ENCODE results near the gene ITGB2.

DNA sequence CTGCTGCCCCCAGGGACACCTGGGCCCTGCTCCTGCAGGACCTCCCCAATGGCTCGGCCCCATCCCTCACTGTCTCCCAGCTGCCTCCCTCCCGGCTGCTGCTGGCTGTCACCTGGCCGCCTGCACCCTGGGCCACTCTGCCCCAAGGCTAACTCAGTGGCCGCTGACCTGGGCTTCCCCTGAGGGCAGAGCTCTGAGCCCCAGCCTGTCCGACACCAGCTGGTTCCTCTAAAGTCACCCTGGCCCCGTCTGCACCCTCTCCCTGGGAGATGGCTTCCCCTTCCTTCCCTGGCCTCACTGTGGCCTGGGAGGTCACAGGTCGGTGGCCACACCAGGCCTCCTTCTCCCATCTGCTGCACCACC, 15.0 kb downstream of the ITGB2 start:
- TF ChIP-seq, protein P1, sequence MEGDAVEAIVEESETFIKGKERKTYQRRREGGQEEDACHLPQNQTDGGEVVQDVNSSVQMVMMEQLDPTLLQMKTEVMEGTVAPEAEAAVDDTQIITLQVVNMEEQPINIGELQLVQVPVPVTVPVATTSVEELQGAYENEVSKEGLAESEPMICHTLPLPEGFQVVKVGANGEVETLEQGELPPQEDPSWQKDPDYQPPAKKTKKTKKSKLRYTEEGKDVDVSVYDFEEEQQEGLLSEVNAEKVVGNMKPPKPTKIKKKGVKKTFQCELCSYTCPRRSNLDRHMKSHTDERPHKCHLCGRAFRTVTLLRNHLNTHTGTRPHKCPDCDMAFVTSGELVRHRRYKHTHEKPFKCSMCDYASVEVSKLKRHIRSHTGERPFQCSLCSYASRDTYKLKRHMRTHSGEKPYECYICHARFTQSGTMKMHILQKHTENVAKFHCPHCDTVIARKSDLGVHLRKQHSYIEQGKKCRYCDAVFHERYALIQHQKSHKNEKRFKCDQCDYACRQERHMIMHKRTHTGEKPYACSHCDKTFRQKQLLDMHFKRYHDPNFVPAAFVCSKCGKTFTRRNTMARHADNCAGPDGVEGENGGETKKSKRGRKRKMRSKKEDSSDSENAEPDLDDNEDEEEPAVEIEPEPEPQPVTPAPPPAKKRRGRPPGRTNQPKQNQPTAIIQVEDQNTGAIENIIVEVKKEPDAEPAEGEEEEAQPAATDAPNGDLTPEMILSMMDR (IDR thresholded peaks at IDR 0.05): no peak
- TF ChIP-seq TCF7 (CRISPR knock-in tag; IDR thresholded peaks at IDR 0.05; ENCODE audit: low read depth) (no peak), JUN (CRISPR knock-in tag; IDR thresholded peaks at IDR 0.05) (no peak), FOXJ3 (CRISPR knock-in tag; IDR thresholded peaks at IDR 0.05; ENCODE audit: borderline replicate concordance) (no peak), ZNF423 (CRISPR knock-in tag; IDR thresholded peaks at IDR 0.05) (no peak), ZNF416 (CRISPR knock-in tag; IDR thresholded peaks at IDR 0.05) (no peak), ZNF396 (CRISPR knock-in tag; IDR thresholded peaks at IDR 0.05; ENCODE audit: borderline replicate concordance) (no peak), CREM (CRISPR knock-in tag; IDR thresholded peaks at IDR 0.05) (no peak)
- TF ChIP-seq, protein P2, sequence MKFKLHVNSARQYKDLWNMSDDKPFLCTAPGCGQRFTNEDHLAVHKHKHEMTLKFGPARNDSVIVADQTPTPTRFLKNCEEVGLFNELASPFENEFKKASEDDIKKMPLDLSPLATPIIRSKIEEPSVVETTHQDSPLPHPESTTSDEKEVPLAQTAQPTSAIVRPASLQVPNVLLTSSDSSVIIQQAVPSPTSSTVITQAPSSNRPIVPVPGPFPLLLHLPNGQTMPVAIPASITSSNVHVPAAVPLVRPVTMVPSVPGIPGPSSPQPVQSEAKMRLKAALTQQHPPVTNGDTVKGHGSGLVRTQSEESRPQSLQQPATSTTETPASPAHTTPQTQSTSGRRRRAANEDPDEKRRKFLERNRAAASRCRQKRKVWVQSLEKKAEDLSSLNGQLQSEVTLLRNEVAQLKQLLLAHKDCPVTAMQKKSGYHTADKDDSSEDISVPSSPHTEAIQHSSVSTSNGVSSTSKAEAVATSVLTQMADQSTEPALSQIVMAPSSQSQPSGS (CRISPR knock-in tag; IDR thresholded peaks at IDR 0.05; ENCODE audit: borderline replicate concordance, low read depth): no peak
- TF ChIP-seq, protein P3, sequence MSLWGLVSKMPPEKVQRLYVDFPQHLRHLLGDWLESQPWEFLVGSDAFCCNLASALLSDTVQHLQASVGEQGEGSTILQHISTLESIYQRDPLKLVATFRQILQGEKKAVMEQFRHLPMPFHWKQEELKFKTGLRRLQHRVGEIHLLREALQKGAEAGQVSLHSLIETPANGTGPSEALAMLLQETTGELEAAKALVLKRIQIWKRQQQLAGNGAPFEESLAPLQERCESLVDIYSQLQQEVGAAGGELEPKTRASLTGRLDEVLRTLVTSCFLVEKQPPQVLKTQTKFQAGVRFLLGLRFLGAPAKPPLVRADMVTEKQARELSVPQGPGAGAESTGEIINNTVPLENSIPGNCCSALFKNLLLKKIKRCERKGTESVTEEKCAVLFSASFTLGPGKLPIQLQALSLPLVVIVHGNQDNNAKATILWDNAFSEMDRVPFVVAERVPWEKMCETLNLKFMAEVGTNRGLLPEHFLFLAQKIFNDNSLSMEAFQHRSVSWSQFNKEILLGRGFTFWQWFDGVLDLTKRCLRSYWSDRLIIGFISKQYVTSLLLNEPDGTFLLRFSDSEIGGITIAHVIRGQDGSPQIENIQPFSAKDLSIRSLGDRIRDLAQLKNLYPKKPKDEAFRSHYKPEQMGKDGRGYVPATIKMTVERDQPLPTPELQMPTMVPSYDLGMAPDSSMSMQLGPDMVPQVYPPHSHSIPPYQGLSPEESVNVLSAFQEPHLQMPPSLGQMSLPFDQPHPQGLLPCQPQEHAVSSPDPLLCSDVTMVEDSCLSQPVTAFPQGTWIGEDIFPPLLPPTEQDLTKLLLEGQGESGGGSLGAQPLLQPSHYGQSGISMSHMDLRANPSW (CRISPR knock-in tag; conservative IDR thresholded peaks at IDR 0.05; ENCODE audit: low read depth): no peak
- TF ChIP-seq, protein P4, sequence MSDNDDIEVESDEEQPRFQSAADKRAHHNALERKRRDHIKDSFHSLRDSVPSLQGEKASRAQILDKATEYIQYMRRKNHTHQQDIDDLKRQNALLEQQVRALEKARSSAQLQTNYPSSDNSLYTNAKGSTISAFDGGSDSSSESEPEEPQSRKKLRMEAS (CRISPR knock-in tag; IDR thresholded peaks at IDR 0.05): no peak
- TF ChIP-seq, protein P5, sequence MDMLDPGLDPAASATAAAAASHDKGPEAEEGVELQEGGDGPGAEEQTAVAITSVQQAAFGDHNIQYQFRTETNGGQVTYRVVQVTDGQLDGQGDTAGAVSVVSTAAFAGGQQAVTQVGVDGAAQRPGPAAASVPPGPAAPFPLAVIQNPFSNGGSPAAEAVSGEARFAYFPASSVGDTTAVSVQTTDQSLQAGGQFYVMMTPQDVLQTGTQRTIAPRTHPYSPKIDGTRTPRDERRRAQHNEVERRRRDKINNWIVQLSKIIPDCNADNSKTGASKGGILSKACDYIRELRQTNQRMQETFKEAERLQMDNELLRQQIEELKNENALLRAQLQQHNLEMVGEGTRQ (CRISPR knock-in tag; IDR thresholded peaks at IDR 0.05): no peak
- TF ChIP-seq, protein P6, sequence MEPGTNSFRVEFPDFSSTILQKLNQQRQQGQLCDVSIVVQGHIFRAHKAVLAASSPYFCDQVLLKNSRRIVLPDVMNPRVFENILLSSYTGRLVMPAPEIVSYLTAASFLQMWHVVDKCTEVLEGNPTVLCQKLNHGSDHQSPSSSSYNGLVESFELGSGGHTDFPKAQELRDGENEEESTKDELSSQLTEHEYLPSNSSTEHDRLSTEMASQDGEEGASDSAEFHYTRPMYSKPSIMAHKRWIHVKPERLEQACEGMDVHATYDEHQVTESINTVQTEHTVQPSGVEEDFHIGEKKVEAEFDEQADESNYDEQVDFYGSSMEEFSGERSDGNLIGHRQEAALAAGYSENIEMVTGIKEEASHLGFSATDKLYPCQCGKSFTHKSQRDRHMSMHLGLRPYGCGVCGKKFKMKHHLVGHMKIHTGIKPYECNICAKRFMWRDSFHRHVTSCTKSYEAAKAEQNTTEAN (CRISPR knock-in tag; IDR thresholded peaks at IDR 0.05): no peak
